RWPE2 (cell line): ENCODE results near the gene TFAP2A.

ENCODE experiments used
- ATAC-seq: fragments of 200-7000 bp; cut with Tn5 transposase; 3 replicates; pipeline ENCODE4 v1.9.1; 2021; ENCODE audit warnings: low read depth
- DNase-seq: peaks from one replicate; pipeline ENCODE4 v3.0.0-alpha.2; 2020; ENCODE audit warnings: low spot score
- H3K27ac ChIP-seq: fragments of 450-650 bp; 2 replicates; pipeline ENCODE4 v1.5.1; 2017; ENCODE audit warnings: mild to moderate bottlenecking; ENCODE audit not compliant: poor library complexity, severe bottlenecking
- H3K27me3 ChIP-seq: fragments of 250-450 bp; sonication (Bioruptor Pico); 2 replicates; pipeline ENCODE4 v1.5.1; 2021; ENCODE audit warnings: mild to moderate bottlenecking, moderate library complexity; ENCODE audit not compliant: insufficient read depth, poor library complexity, severe bottlenecking
- H3K36me3 ChIP-seq: fragments of 250-450 bp; sonication (Bioruptor Pico); 2 replicates; pipeline ENCODE4 v1.5.1; 2020; ENCODE audit warnings: low read depth, mild to moderate bottlenecking, moderate library complexity
- H3K4me1 ChIP-seq: fragments of 250-450 bp; sonication (Bioruptor Pico); 2 replicates; pipeline ENCODE4 v1.5.1; 2021; ENCODE audit warnings: mild to moderate bottlenecking, moderate library complexity; ENCODE audit not compliant: insufficient read depth, poor library complexity, severe bottlenecking
- H3K4me3 ChIP-seq: fragments of 250-450 bp; sonication (Bioruptor Pico); 2 replicates; pipeline ENCODE4 v1.5.1; 2021; ENCODE audit warnings: mild to moderate bottlenecking, moderate library complexity; ENCODE audit not compliant: severe bottlenecking
- H3K9me3 ChIP-seq: fragments of 250-450 bp; sonication (Bioruptor Pico); 2 replicates; pipeline ENCODE4 v1.5.1; 2021; ENCODE audit warnings: mild to moderate bottlenecking, moderate library complexity; ENCODE audit not compliant: severe bottlenecking
- CTCF ChIP-seq: fragments of 450-650 bp; IDR thresholded peaks from one replicate; pipeline ENCODE4 v1.5.1; 2017; ENCODE audit warnings: mild to moderate bottlenecking, moderate library complexity; ENCODE audit not compliant: poor library complexity, severe bottlenecking

Gene TFAP2A

DNA sequence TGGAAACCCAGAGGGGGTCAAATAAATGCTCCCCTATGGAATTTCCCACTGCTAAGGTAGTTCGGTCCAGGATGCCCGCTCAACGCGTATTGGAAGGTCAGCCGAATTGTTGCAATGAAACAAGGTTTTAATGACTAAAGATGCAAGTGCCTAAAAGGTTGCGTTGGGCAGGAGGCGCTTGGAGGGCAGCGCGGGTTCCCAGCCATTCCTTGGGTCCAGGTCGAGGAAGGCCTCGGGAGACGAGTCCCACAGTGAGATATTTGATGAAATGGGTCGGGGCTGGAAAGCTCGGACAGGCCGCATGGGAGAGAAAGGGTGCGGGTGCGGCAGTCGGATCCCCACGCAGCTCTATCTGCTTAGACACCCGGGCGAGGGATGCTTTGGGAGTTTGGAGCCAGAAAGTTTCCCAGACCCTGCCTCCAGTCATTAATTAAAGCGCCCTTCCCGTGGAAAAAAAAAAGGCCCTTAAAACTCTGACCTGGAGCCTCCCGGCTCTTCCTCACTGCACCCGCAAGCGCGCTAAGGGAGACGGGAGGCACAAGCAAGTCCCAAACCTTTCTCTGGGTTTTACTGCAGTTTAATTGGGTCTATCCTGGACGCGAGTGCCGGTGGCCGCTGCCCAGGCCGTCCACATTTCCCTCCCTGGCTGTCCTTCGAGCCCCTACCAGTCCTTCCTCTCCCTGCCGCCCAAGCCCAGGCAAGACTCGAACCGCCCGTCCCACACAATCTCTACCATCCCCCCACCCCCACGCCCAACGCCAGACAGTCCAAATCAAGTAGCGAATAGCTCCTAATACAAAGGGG is 24.2 kb downstream of the TFAP2A start:
- no peak for ATAC-seq
- TF ChIP-seq CTCF = no peak
- H3K9me3 ChIP-seq = no peaks in the 10 kb centered on the region
- no peaks in the 10 kb centered on the region for H3K27me3 ChIP-seq
- no peaks in the 10 kb centered on the region for H3K4me1 ChIP-seq
- no peak overlapping the region for H3K4me3 ChIP-seq
- H3K36me3 ChIP-seq = no peaks in the 10 kb centered on the region
- DNase-seq = no peak
- H3K27ac ChIP-seq = no peak overlapping the region

DNA sequence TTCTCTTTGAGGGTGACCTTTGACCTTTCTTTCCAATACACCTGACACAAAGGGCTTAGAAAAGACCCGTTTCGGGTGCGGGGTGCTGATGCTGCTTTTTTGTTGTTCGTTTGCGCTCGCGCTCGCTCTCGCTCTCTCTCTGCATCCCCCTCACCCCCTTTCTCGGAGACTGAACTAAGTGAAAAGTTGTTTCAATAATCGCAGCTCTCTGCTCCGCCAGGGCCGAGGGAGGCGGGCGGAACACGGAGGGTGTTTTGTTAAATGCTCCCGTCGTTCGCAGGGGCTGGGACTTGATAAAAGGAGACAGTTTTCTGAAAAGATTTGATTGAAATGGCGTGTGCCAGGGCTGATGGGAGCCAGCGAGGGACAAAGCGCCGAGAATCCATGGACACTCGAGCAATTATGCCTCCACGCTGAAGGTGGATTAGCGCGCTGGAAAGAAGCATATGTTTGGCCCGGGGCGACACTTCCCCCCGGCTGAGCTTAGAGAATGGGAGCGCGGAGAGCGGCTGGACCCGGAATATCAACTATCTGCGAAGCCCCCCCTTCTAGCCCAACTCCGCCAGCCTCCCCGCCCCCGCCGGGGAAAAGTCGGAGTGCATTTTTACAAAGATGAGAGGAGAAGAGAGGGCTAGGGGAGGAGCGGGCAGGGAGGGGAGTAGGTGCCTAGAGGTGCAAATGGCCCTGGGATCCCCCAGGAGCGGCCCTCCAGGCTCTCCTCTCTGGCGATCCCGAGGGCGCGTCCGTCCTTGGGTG is 25.0 kb downstream of the TFAP2A start:
- no peak for ATAC-seq
- Histone ChIP-seq H3K4me1 (no peaks in the 10 kb centered on the region), H3K9me3 (no peaks in the 10 kb centered on the region), H3K4me3 (no peak overlapping the region), H3K27me3 (no peaks in the 10 kb centered on the region), H3K27ac (no peak overlapping the region), H3K36me3 (no peaks in the 10 kb centered on the region)
- DNase-seq = no peak
- no peak for TF ChIP-seq CTCF

GRCh38 chr6:10386756-10387654 is 27.9 kb downstream of the TFAP2A start:
- H3K27ac ChIP-seq = no peak overlapping the region
- TF ChIP-seq CTCF = no peak
- no peaks in the 10 kb centered on the region for H3K27me3 ChIP-seq
- H3K9me3 ChIP-seq = no peaks in the 10 kb centered on the region
- ATAC-seq = no peak
- no peaks in the 10 kb centered on the region for H3K36me3 ChIP-seq
- no peaks in the 10 kb centered on the region for H3K4me1 ChIP-seq
- H3K4me3 ChIP-seq = no peak overlapping the region
- DNase-seq = no peak

DNA sequence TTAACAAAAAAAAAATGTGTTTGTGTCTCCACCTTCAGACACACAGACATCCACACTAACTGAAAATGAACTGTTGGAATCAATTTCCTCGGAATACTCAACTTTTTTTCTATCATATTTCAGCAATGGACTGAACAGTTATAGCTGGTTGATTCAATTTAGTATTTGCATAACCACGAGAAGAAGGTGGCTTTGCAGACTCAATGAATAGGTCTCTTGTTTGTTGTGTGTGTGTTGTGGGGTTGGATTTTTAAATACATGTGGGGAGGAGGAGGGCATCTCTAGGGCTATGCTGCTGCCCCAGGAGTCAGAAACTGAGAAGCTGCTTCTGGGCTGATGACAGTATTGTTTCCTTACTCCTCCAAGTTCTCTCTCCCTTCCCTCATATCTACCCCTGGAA is 28.7 kb downstream of the TFAP2A start:
- no peak for TF ChIP-seq CTCF
- Histone ChIP-seq H3K27ac (no peak overlapping the region), H3K4me3 (no peak overlapping the region), H3K4me1 (no peaks in the 10 kb centered on the region), H3K36me3 (no peaks in the 10 kb centered on the region), H3K27me3 (no peaks in the 10 kb centered on the region), H3K9me3 (no peaks in the 10 kb centered on the region)
- DNase-seq (no peak), ATAC-seq (no peak)
